SW 1271 (cell line): ENCODE measurements around the gene BTG4.

Source experiments
- DNase-seq, 2 experiments: peaks; one replicate each; lab custom pipeline; 2025; lab: John Stamatoyannopoulos, UW

Gene BTG4

DNA sequence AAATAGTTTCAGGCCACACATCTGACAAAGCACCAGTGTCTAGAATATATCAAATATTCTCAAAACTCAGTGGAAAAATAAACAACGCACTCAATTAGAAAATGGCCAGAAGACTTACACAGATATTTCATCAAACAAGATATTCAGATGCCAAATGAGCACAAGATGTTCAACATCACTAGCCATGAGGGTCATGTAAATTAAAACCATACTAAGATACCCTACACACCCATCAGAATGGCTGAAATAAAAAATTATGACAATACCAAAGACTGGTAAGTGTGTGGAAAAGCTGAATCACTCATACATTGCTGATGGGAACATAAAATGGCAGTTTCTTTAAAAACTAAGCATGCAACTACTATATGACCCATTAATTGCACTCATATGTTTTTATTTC is 21.7 kb downstream of the BTG4 start:
- DNase-seq = no peak

DNA sequence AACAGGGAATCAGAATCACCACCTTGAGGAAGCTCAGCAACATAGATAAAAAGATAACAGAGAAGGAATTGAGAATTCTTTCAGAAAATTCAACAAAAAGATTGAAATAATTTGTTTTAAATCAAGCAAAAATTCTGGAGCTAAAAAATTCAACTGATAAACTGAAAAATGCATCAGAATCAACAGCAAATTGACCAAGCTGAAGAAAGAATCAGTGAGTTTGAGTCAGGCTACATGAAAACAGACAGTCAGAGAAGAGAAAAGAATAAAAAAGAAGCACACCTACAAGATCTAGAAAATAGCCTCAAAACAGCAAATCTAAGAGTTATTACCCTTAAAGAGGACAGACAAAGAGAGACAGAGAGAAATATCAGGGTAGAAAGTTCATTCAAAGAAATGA is 28.8 kb downstream of the BTG4 start:
- DNase-seq = no peak

DNA sequence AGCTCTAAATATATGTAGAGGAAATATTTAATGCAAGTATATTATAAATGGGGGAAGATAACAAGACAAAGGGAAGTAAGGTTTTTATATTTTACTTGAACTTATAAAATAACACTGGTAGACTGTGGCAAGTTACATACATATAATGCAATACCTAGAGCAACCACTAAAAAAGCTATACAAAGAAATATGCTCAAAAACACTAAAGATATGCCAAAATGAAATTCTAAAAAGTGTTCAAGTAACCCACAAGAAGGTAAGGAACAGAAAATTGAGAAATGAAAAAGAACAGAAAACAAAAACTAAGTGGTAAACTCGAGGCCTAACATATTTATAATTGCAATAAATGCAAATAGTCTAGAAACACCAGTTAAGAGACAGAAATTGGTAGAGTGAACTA is 32.5 kb downstream of the BTG4 start:
- no peak for DNase-seq

DNA sequence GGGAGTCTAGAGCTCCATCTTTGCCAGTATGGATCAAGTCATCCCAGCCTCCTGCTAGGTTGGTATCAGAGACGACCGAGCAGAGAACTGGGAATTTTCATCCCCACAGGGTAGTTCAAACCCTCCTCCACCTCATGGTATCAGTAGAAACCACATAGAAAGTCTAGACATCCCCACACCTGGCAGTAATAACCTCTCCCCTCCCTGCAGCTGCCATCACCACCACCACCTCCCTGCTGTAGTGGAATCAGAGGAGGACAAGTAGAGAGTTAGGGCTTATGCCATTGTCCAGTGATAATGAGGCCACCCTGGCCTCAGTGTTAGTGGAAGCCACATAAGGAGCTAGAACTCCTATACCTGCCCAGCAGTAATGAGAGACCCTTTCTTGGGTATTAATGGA is 34.3 kb downstream of the BTG4 start:
- DNase-seq = no peak

DNA sequence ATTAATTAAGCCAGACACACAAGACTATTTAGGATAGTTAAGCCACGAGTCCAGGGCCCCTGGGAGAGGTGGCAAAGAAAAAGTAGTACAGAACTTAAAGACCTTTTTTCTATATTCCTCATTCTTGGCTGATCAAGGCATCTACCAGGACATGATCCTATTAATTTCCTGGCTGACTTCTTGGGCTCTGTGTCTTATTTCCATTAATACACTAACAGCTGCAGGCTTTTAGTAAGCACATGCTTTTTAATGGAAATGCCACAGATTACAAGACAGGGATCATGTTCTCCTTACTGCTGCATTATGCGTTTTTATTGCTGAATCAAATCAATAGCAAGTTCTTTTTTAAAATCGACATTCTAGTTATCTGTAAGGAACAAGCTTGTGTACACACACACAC is 35.2 kb downstream of the BTG4 start:
- DNase-seq = no peak

DNA sequence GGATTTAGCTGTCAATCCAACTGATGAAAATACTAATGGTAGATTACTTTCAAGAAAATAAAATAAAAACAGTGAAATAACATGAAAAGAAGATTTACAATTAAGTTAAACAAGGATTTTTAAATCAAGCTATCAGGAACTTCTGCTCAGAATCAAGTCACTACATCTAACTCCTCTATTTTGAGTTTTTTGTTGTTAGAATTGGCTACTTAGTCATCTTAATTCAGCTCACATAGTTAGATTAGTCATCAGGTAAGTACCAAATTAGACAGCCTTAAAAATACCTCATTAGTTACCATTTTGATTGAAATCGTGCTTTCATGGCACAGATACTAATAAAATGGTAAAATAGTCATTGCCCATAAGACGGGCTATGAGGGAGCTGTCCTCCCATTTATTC is 35.8 kb downstream of the BTG4 start:
- no peak for DNase-seq

DNA sequence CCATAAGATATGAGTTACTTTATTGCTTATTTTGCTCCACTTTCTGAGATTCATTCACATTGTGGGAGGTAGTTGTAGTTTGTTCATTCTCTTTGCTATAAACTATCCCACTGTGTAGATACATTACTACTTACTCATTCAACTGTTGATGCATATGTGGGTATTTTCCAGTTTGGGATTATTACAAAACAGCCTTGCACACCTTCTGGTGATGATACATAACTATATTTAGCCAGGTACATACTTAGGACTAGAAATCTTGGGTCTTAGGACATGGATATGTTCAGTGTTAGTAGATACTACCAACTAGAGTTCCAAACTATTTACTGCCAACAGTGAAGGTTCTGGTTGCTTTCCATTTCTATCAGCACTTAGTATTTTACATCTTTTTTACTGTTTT is 37.8 kb downstream of the BTG4 start:
- DNase-seq = no peak

DNA sequence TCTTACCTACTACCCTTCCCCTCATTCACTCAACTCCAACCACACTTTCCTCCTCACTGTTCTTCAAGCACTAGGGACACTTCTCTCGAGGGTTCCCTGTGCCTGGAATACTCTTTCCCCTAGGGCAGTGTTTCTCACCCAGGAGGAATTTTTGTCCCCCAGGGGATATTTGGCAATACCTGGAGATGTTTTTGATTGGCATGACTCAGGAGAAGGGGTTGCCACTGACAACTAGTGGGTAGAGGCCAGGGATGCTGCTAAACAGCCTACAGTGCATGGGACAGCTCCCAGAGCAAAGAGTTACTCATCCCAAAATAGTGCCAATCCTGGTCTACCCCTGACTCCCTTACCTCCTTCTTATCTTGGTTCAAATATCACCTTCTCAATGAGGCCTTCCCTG is 40.0 kb downstream of the BTG4 start:
- DNase-seq = no peak

DNA sequence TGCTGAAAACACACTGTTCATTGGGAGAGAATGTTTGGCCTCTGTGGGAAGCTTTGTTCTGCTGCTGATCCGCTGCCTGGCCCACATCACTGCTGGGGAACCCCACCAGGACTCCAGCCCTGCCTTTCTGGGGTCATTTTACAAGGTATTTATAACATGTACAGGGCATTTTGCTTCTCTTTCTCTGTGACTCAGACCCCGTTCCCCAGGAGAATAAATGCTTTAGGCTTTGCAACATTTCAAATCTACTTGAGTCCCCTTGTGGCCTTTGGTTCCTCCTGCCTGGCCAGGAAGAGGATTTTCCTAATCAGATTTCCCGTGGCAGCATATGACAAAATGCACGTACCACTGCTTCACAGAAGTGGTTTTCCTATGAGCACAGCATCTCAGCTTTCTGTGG is 43.0 kb downstream of the BTG4 start:
- no peak for DNase-seq

DNA sequence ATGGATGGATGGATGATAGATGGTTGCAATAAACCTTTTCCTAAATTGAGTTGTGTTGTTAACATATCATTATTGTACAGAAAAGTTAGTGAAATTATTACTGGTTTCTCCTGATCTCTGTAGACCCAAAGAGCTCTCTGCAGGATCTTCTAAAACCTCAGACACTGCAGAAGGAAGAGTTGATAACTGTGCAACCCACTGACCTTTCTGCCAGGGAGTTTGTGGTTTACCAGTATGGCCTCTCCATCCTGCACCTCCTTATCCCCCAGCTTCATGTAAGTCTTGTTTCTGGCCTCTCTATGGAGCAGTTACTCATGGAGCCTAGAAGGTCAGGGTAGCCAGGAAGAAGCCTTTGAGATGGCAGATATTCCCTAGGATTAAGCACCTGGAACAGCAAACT is 45.6 kb downstream of the BTG4 start:
- DNase-seq = no peak

DNA sequence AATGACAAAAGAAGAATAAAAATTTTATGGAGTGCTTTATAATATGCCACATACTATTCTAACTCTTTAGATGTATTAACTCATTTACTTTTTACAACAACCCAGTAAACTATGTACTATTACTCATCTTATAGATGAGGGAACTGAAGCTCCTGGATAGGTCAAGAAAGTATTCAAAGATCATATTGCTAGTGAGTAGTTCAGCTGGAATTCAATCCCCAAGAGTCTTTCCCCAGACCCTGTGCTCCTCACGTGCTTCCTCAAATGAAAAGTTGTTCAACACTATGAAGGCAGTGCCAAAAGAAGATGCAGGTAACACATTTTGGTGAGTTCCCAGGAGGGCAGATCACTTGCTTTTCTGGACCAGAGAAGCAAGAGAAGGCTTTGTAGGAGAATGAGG is 46.8 kb downstream of the BTG4 start:
- no peak for DNase-seq

DNA sequence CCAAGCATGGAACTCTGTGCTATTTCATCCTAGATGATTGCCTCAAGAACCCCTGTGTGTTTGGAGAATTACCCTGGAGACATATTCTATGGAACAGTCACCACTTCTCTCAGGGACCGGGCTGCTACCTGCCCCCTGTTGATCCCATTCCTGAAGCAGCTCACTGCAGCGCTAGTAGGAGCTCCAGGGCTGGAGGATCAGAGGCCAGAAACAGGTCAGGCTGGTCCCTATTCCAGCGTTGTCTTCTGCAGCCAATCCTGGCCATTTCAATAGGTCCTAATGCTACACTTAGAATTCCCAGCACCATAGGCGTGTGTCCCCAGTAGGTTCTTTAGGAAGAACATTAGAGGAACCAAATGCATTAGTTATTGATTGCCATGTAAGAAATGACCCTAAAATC is 48.9 kb downstream of the BTG4 start:
- DNase-seq = no peak

DNA sequence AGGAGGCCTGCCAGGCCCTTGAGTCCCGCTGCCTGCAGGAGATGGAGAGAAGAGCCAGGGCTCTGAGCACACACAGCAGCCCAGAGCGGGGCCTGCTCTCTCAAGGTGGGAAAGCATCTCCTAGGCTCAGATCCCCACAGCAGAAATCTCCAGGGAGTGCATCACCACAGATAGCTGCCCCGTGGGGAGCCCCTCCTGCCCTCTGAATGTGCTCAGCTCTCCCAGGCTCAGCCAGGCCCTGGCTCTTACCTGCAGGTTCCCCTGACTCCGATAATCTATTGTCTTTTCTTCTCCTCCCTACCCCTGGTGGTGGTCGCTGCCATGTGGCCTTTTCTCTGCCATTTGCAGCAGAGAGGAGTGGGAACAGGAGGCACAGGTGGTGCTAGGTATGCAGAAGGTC is 49.9 kb downstream of the BTG4 start:
- DNase-seq = no peak

DNA sequence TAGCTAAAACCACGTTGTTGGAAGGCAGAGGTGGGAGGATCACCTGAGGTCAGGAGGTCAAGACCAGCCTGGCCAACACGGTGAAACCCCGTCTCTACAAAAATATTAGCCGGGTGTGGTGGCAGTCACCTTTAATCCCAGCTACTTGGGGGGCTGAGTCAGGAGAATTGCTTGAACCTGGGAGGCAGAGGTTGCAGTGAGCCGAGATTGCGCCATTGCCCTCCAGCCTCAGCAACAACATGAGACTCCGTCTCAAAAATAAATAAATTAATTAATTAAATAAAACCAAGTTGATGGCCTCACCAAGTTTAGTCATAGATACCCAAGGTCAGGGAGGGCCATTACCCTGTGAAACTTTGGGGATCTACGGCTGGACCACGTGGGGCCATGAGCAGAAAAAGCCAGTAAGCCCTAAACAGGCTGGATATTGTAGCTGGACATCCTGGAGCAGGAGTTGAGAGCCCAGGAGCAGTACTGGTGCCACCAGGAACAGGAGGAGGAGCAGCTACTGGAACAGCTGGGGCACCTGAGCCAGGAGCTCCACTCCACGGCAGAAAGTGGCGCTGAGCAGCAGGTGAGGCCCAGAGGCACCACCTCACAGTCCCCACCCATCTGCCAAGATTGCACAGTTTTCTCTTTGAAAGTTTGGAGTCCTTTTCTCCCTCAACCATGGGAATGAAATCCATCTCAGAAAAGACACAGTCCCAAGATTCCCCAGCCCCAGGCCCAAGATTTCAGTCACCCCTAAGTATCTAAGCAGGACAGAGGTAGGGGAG is 50.5 kb downstream of the BTG4 start:
- DNase-seq = no peak

DNA sequence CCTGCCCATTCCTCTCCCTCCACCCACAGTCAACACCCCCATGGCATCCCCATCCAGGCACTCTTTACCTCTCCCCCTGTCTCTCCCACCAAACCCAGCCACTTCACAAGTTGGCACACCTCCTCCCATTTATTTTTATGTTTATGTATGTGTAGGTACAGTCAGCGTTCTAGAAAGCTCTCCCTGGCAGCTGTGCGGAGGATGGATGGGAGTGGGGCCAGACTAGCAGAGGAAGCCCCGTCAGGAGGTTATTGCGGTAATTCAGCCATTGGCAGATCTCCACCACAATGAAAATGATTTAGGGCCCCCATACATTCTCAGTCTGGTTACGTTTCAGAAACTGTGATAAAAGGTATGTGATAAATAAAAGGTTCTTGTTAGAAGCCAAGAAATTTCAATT is 51.3 kb downstream of the BTG4 start:
- DNase-seq = no peak

DNA sequence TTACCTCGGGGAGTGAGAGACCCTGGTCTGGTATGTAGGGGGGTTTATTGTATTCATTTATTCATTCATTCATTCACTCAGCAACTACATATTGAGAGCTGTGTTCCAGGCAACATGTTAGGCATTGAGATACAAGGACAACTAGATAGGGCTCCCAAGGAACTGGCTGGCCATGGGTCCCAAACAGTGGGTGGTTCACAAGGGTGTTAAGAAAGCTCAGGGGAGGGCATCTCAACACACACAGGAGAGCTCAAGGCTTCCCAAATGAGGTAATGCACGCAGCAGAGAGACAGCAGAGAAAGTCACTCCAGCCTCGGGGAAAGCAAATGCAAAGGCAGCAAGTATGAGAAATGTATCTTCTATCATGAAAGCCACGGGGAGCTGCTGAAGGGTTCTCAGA is 51.8 kb downstream of the BTG4 start:
- no peak for DNase-seq

DNA sequence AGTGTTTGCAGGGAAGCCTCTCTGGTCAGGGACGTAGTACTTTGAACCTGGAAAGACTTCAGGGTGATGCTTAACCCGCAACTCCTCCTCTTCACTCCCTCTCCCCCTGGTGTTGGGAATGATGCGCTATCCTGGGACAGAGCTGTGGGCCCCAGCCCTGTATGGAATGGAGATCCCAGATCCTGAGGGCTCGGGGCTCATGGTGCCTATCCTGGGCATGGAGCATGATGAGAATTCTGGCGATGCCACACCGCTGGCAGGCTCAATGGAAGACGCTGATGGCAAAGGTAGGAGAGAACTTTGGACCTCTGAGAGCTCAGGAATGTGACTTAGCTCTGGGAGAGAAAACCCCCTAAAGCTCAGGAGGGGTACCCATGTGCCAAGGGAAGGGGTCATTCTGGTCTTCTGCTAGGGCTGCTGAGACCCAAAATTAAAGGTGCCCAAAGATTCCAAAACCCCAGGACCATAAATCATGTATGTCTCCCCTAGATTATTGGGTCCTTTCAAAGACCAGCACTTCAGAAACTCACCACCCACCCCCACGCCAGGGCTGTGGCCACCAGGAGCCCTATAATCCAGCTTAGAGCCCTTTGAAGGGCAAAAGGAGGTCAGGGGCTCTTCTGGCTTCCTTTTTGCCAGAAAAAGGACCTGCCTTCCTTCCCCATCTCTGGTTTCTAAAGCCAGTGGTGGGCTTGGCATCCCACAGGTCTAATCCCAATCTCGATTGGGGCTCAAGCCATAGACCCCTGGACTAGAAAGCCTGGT is 52.5 kb downstream of the BTG4 start:
- no peak for DNase-seq

DNA sequence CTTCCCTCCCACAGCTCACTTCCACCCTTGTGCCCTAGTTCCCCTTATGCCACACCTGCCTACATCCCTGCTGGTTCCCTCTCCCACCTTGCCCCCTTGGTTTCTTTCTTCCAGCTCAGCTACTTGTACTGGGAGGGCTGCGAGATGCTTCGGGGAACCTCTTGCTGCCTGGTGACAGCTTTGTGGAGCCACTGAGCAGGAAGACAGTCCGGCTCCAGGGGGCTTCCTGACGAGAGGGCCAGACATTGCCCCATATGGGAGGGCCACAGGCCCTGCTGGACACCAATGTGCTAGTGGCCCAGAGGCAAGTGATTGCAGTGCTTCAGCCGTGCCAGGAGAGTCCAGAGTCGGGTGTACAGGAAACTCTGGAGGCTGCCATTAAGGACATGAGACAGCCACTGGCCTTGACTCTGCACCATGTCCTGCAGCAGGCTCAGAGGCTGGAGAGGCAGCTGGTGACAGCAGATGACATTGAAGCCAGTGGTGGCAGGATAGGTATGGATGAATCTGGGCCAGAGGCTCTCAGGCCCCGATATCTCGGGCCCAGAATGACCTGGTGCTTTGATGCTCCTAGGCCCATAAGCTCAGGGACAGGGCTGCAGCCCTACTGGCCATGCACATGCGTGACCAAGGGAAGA is 54.3 kb downstream of the BTG4 start:
- DNase-seq = no peak

DNA sequence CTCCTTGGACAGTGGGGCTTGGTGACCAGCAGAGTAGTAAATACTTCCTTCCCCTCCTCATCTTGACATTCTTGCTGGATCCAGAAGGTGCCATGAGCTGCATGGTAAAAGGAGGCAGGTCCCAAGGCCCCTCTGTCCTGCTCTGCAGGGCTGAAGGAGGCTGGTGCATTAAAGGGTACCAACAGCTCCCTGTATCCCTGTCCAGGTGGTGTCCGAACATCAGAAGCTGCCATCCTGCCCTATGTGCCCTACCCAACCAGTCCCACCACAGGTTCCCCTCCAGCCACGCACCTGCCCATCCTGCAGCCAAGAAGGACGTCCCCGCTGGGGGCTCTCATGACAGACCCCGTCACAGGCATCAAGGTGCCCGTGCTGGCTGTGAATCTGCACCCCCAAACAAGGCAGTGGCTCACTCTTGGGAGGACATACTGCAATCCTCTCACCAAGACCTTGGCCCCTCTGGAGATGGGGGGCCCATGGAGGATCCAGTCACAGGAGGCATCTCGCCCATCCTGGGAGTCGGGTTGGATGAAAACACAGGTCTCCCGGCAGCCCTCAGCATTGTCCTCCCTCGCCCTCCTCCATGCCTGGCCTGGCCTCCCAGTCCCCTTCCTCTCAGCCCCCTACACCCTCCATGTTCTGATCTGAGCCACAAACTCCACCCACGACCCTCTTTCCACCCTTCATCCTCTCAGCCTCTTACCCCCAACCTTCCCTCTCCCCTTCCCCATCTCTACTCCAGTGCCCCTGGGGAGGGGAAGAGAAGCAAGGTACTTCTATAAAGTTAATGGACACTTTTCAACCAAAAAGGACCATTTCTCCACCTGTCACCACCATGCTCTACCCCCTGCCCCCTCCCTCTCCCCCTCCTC is 55.1 kb downstream of the BTG4 start:
- DNase-seq = no peak

DNA sequence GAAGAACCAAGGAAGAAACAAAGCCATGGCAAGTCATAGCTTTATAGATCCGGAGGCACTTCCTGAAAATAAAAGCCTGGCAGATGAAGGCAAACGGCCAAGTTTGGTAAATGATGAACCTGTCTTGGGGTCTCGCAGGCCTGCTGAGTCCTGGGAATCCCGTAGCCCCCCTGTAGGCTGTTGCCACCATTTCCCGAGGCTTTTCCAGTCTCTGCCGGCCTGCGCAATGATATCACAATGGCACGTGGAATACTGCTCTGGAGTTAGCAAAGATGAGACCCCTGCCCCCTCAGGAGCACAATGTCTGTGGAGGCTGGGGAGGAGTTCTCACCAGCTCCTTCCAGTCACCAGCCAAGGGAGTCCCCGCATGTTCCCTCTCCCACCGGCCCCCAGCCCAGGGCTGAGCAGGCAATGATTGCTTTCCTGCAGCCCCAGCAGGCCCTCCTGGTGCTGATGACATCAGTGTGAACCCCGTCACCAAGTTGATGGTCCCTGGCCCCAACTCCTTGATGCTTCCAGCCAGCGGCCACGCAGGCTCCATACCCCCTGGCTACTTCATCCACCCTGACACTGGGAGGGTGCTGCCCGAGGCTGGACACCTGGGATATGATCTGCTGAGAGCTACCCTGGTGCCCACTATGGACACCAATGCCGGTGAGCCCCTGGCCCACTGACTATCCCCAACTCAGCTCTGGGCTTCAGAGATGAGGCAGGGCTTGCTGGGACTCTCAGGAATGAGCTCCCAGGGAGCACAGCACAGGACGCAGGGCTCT is 55.9 kb downstream of the BTG4 start:
- DNase-seq = no peak

DNA sequence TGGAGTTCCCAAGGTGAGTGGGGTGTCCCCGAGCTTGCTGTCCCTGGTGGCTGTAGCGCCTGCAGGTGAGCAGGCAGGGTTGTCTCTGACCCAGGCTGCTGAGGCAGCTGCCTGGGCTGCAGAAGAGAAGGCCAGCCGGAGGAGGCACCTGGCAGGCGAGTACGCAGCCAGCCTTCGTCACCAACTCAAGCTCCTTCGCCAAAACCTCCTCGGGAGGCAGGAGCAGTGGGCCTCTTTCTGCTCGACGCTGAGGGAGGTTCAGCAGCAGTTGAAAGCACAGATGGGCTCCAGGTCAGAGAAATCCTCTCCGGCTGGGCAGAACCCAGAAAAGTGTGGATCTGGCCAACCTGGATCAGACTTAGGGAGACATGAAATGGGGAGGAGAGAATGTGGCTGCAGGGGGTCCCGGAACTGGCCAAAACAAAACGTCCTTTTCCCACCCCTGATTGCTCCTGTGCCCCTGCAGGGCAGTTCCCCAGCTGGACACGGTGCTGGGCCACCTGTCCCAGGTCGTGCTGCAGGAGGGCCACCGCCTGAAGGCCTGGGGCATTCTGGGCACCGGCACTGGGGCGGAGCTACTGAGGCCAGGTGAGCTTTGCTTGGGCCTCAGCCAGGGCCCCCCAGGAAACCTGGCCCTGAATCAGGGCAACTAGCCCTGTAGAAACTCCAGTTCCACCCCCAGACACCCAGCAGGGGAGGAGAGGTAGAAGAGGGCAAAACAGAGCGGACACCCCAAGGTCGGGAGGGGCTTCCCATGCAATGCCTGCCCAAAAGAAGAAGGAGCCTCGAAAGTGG is 56.7 kb downstream of the BTG4 start:
- no peak for DNase-seq
